Endometrial microvascular endothelial cells (primary cell): ENCODE results near the gene MXD3. TPM values are rescaled to one million over a fixed set of nuclear protein-coding genes. Genes with fewer than 3 reads are reported as not detected.
"Not testable (repeated sequence)": the region's sequence is repeated elsewhere in the genome, so short reads cannot be mapped to it uniquely, and the experiment has no call there.

Experiments used
- in situ Hi-C: cut with HindIII; loops from 2 replicates; pipeline ENCODE4 v1.10.0; 2017; ENCODE audit warnings: low sequenced_read_pairs, low pct_unique_long_range_greater_than_20kb; ENCODE audit errors: inconsistent ontology term
- total RNA-seq: library from RNA; depleted of rRNA; stranded (reverse); fragments of >200 nt; gene quantifications from one replicate; pipeline ENCODE4 v1.2.3, GENCODE V29; 2015; ENCODE audit errors: inconsistent ontology term

Gene MXD3, protein sequence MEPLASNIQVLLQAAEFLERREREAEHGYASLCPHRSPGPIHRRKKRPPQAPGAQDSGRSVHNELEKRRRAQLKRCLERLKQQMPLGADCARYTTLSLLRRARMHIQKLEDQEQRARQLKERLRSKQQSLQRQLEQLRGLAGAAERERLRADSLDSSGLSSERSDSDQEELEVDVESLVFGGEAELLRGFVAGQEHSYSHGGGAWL
- total RNA-seq: 48.7 TPM

DNA sequence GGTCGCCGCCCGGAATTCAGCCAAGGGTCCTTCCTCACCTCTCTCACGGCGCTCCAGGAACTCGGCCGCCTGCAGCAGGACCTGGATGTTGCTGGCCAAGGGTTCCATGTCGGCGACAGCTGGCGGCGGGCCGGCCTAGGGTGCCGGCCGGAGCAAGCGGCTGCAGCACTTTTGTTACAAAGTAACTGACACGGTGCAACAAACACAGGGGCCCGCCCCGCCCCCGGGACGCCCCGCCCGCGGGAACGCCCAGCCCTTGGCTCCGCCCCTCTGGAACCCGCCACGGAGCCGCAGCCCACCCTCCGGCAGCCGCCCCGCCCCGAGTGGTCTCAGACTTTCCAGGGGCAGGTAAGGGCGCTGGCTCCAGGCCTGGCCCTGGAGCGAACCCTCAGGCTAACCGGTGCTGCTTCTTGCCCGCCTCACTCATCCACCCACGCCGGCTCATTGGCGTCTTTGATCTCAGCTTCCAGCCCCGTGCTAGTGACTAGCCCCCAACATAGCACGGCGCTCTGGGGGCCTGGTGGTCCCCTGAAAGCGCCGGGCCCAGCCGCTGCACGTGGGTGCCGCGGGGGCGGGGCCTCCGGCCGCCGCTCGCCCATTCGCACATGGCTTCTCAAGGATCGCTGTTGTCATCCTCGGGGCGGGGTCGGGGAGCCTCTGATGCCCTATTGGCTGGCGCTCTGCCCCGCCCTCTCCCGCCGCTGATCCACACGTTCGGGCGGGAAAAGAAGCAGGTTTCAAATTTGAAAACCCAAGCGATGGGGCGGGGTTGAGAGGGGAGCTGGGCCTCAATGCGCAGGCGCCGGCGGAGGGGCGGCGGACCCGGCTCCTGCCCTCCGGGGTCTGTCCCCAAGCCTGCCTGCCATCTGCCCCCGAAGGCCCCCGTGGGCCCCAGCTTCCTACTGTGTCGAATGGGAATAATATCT, at the start of gene MXD3:
MXD3 (minus strand) TSS at position 176 of the 926 bp plus-strand sequence; CDS start at position 108, 68 bp downstream.
- in situ Hi-C loops: no loop called here

DNA sequence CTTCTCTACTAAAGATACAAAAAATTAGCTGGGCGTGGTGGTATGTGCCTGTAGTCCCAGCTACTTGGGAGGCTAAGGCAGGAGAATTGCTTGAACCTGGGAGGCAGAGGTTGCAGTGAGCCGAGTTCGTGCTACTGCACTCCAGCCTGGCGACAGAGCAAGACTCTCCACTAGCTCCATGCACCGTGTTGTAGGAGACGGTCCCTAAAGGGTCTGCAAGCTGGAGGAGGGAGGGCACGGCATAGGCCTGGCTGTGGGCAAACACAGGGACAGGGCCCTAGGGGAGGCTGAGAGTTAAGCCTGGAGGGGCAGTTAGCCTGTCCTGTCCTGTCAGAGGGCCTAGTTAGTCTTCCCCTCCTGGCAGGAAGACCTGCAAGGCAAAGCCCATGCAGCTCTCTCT, 49.0 kb upstream of the MXD3 start:
- in situ Hi-C loops: not testable (repeated sequence)

DNA sequence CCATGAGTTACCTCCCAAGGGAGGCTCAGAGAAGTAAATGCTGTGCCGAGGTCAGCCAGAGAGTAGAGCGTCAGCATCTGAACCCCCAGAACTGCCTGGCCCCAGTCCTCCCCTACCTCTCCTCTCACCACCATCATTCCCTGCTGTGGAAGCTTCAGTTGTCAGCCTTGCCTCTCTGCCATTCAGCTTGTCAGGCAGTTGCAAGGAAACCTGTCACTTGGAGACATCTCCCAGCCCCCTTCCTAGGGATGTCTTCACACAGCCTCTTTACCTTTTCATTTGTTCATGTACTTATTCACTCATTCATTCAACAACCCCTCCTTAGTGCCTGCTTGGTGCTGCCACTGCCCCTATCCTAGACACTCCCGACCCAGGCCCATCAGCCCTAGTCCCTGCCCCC, 48.2 kb upstream of the MXD3 start:
- in situ Hi-C loops: no loop called here

DNA sequence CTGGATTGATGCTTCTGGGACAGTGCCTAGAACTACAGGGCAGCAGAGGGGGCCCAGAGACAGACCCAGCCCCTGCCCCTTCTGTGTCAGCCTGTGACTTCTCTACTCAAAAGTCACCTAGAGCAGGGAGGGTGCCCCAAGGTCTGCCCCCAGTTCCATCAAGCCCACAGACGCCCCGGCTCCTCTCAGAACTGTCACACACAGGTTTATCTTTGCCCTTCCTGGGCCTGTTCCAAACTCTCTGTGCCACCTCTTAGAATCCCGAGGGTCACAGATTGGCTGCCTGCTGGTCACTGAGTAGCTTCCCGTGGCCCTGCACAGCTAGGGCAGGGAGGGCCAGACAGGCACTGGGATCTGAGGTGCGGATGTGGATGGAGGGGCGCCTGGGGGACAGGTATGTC, 47.8 kb upstream of the MXD3 start:
- in situ Hi-C loops: no loop called here

DNA sequence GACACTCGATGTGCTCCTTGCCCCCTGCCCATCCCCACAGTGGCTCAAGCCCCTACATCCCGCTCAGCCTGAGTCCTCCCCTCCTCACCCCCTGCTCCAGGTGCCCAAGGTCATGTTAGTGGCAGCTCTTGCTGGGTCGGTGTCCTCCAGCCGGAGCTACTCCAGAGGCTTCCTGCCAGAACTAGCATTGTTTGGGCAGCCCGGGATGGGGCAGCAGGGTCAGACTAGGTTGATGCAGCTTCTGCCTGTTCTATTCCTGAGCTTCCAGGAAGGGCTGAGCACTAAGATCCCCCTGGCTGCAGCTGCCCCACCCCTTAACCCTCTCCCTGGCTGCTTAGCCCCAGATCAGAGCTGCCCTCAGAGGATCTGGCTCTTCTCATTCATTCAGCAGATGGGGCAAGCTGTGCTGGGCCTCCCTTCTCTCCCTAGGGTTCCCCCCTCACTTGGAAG, 46.7 kb upstream of the MXD3 start:
- in situ Hi-C loops: no loop called here

DNA sequence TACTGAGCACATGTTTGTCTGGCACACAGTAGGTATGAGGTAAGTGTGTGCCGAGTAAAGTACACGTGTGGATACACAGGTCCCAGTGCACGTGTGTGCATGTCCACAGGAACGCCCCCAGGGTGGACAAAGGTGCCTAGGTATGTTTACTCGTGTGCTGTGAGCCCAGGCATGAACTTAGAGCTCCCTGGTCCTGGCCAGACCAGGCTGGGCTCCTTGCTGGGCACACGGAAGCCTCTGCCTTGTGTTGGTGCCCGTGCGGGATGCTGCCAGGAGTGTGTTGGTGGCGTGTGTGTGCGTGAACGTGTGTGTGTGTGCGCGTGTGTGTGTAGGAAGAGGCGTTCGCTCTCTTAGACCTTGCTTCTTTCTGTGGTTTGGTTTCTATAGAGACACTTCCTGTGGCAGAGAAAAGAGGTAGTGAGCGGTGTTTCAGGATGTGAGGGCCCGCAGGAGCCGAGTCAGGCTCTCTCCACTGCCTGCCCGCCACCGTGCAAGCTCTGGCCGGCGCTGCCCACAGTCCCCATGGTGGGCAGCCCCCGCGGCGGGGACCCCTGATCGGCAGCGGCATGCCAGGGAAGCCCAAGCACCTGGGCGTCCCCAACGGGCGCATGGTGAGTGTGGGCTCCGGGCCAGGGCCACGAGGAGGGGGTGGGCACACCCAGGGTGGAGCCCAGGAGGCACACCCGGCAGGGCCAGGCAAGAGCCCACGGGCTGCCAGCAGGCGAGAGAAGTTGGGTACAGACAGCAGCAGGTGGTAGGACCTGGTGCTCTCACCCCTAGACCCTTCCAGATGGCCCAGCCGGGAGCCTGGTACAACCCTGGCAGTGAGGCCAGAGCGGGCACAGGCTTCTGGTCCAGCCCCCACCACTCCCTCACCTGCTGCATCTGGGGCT, 46.0 kb upstream of the MXD3 start, which contains the start of gene RGS14:
RGS14 (plus strand) TSS at position 466 of the 893 bp plus-strand sequence; CDS start at position 567, 101 bp downstream.
- in situ Hi-C loops: no loop called here

DNA sequence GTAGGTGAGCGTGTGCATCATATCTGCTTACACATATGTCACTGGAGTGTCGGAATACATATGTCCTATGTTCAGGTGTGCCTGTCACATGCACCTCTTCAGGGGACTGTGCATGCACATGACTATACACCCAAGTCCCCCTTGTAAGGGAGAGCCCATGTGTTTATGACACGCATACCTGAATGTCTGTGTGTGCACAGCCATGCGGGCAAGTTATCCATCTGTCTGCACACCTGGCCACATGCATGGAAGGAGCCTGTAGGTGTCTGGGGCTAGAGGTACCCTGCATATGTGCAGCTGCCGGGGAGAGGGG, 45.4 kb upstream of the MXD3 start:
- in situ Hi-C loops: no loop called here

DNA sequence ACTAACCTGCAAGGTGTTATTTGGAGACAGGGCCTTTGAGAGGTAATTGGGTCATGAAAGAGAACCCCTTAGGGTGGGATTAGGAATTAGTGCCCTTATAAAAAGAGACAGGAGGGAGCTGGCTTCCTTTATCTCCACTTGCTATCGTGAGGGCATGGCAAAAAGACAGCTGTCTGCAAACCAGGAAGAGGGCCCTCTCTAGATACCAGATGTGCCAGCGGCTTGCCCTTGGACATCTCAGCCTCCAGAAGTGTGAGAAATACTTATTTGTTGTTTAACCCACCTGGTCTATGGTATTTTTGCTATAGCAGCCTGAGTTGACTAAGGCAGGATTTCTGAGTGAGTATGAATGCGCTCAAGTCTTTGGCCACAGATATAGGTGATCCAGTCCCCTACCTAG, 45.0 kb upstream of the MXD3 start:
- in situ Hi-C loops: no loop called here

DNA sequence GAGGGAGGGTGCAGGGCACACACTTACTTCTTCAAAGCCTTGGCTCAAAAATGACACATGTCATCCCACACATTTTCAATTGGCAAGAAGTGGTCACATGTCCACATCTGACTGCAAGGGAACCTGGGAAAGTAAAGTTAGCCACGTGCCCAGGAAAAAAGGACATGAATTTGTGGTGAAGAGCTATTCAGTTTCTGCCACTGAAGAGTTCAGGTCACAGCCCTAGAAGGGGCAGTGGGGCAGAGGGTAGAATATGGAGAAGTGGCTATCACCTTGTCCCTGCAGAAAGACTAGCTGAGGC, 44.1 kb upstream of the MXD3 start:
- in situ Hi-C loops: no loop called here

DNA sequence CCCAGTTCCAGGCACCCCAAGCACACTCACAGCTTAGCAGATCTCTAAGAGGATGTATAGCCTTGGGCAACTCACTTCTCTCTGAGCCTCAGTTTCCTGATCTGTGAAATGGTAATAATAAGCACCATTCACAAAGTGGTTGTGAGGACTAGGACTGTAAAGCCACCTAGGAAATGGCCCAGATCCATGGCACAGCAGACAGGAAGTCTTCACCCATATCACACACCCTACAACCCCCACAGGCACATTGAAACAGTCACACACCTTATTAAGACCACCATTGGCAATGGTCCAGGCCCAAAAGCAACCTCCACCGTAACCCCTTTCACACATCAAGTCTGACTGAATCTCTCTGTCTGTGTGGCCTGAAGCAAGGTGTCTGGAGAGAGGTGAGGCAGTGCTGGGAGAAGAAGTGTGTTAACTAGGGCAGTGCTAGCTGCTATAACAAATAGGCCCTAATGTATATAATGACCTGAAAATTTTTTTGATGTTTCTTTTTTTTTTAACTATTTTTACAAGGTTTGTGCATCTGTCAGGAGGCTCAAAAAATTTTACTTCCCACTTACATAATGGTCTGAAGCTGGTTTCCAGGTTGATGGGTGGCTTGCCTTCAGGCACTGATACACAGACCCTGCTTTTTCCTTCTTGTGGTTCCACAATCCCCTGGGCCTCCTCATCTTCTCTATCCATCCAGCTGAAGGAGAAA, 43.6 kb upstream of the MXD3 start:
- in situ Hi-C loops: no loop called here

DNA sequence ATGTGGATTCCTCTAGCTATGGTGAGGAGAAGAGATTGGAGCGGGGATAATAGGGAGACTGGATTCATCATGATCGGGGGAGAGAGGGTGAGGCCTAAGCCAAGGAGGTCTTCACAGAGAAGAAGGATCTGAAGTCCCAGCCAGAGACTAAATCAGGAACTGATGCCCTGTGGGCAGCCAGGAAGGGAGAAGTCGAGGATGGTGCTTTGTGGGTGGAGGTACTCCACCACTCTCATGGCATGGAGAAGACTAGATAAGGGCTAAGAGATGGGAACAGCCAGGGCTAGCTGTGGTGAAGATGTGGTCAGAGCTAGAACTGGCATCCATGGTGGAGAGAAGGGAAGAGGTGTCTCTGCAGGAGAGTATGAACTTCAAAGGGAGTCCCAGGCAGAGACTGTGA, 43.0 kb upstream of the MXD3 start:
- in situ Hi-C loops: no loop called here

DNA sequence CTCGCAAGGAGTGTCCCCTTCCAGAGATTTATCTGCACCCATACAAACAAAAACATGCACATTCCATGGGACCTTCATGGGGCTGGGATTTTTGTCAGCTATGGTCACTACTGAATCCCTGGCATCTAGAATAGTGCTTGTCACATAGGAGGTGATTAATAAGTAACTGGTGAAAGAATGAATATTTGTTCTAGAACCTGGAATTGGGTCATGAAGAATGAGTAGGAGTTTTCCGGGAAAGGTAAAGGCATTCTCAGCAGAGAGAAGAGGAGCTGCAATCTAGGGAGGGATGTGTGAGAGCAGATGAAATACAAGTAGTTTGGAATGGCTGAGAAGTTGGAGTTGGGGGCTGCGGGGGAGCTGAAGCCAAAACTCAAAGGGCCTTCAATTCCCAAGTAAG, 42.6 kb upstream of the MXD3 start:
- in situ Hi-C loops: no loop called here

DNA sequence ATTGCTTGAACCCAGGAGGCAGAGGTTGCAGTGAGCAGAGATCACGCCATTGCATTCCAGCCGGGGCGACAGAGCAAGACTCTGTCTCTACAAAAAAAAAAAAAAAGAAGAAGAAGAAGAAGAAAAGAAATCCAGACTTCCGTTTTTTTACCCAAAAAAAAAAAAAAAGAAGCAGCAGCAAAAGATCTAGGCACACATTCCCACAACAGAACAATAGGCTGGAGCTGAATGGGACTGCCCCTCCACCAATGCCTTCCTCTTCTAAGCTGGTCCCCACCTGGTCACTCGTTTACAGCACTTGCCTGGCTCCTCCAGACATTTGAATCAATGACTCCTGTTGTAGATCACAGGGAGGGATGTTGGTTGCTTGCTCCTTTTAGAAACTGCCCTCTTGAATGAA, 41.4 kb upstream of the MXD3 start:
- in situ Hi-C loops: no loop called here

DNA sequence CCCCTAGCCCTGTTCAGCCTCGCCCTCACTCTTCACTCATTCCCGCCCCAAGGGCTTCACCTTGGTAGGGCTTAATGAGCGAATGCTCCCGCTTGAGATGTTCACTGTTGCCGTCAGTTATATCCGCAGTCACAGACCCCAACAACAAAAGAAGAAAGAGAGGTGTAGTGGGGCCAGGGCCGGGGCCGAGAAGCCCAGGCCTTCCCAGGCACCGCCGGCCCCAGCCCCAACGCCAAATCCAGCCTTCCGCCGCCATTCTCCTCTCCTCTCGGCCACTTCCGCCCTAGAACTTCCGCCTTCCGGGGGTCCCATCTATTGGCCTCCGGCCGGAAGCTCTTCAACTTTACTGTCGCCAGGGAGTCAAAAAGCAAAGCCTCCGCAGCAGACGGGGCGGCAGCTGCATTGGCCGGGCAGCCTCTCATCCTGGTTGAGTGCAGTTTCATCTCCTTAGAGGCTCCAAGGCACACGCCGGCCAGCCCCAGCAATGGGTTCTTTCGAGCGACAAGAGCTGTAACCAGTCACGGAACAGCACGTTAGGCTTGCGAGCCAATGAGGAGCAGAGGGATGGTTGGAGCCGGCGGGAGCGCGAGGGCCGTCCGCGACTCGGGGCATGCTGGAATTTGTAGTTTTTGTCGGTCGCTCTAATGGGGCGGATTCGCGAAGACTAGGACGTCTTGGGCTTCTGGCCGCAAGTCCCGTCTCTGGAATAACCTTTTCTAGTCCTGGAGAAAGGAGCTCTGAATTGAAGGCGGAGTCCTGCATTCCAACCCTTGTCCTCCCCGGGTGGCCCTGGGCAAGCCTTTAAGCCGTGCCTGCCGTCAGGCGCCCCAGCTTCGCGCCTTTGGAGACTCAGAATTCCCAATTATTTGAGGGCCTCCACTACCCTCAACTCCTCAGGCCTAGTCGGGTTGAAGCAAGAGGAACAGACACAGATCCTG, 40.0 kb upstream of the MXD3 start, which contains the start of gene LMAN2:
LMAN2 (minus strand) TSS at position 277 of the 938 bp plus-strand sequence; CDS start at position 256, 21 bp downstream.
- in situ Hi-C loops: no loop called here

DNA sequence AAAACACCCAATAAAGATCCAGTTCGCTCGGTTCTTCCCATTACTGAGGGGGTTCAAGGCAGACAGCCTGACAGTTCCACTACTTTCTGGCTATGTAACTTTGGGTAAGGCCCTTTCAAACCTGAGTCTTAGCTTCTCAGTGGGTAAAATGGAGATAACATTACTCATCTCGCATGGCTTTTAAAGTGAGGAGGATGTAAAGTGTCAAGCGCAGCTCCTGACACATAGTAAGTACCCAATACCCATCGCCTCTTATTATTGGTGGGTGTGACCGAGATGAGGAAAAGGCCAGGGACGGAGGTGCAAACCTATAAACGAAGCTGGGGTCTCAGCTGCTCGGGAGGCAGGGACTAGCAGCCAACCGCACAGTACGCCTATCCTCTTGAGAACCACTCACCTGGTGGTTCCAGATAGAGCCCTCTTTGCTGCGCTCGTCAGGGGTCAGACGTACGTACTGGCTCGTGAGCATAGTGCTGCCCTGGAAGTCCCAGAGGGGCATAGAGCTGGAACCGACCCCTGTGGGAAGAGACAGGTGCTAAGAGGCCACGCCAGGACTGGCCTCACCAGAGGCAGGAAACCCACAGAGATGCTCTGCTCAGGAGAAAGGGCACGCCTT, 39.2 kb upstream of the MXD3 start:
- in situ Hi-C loops: no loop called here

DNA sequence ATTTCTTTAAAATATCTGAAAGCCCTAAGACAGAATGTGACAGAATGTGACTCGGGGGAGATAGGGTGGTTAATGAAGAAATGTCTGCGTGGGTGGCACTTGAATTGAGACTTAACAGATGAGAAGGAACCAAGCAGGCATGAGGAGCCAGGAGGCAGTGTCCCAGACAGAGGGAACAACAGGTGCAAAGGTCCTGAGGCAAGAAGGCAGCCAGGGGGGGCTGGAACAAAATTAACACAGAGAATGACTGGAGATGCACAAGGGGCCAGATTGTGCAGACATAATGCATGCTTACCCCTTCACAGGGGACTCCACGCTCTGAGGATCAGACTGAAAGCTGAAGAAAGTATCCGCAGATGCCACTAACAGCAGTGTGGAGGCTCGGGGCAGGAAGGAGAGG, 38.1 kb upstream of the MXD3 start:
- in situ Hi-C loops: no loop called here

DNA sequence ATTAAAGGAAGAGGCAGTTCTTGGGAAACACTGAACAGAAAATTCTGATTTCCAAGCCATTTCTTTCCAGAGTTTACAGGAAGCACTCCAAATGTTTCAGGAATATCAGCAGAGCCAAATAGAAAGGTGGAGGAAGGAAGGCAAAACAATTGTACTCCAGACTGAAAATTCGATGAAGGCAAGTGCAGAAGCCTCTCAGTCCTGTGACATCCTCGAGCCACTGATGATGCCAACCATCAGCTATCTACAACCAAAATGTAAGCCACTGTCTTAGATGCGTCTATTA, 37.6 kb upstream of the MXD3 start:
- in situ Hi-C loops: no loop called here

DNA sequence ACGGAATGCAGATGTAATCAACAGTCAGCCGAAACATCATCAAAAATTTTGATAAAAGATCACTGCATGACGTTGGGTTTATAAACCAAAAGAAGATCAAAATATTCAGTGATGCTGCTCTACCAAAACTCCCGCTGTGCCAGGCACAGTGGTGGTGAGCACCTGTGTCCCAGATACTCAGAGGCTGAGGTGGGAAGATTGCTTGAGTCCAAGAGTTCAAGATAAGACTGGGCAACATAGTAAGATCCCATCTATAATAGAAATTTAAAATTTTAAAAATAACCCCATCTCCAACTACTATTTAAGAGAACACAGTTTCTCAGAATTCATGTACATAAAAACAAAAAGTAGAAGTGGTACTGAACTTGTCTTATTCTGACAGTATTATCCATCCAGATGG, 36.0 kb upstream of the MXD3 start:
- in situ Hi-C loops: no loop called here
